ENCODE data around the gene TMEM234.

The TMEM234 gene

GRCh38 chr1:32240140-32240951 is 18.2 kb upstream of the TMEM234 start:
- TF ChIP-seq POLR2AphosphoS5 (IDR thresholded peaks at IDR 0.05; ENCODE audit: low read depth, low read length), result no peak
- TF ChIP-seq SIN3A (IDR thresholded peaks at IDR 0.05; ENCODE audit: borderline replicate concordance, insufficient read depth, low read length), result no peak
- TF ChIP-seq FOXP2 (optimal IDR thresholded peaks at IDR 0.05; ENCODE audit: borderline replicate concordance, extremely low read depth, extremely low read length, insufficient read depth), result no peak
- TF ChIP-seq TAF1 (IDR thresholded peaks at IDR 0.05; ENCODE audit: borderline replicate concordance, insufficient read depth, low read length), result no peak
- TF ChIP-seq REST (IDR thresholded peaks at IDR 0.05; ENCODE audit: insufficient read depth in 1 of 2, low read depth in 2 of 2, low read length in 2 of 2), result no peak

- TF ChIP-seq POLR2AphosphoS5 (IDR thresholded peaks at IDR 0.05; ENCODE audit: low read depth, low read length) (no peak), TAF1 (IDR thresholded peaks at IDR 0.05; ENCODE audit: borderline replicate concordance, insufficient read depth, low read length) (no peak), REST (IDR thresholded peaks at IDR 0.05; ENCODE audit: insufficient read depth in 1 of 2, low read depth in 2 of 2, low read length in 2 of 2) (no peak), SIN3A (IDR thresholded peaks at IDR 0.05; ENCODE audit: borderline replicate concordance, insufficient read depth, low read length) (no peak), FOXP2 (optimal IDR thresholded peaks at IDR 0.05; ENCODE audit: borderline replicate concordance, extremely low read depth, extremely low read length, insufficient read depth) (no peak)
These were observed 17.6 kb upstream of the TMEM234 start for GRCh38 chr1:32239790-32240139.

DNA sequence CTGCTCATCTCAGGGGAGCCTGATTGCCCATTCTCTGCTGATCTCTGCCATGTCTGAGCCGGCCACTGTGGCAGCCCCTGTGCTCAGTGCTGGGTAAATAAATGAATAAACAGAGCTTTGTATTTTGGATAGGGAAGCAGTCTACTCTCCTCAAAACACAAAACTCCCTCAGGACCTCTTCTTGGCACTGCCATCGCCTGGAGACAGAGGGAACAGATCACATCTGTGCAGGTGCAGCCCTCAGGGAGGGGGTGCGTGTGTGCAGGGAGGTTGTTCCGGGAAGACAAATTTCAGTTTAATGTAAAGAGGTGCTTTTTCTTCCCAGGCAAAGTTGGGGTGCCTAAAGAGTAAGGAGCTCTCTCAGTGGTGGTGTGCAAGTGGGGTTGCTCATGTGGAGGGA is 17.2 kb upstream of the TMEM234 start:
- TF ChIP-seq TAF1 (IDR thresholded peaks at IDR 0.05; ENCODE audit: borderline replicate concordance, insufficient read depth, low read length), result no peak
- TF ChIP-seq FOXP2 (optimal IDR thresholded peaks at IDR 0.05; ENCODE audit: borderline replicate concordance, extremely low read depth, extremely low read length, insufficient read depth), result no peak
- TF ChIP-seq REST (IDR thresholded peaks at IDR 0.05; ENCODE audit: insufficient read depth in 1 of 2, low read depth in 2 of 2, low read length in 2 of 2), result no peak
- TF ChIP-seq SIN3A (IDR thresholded peaks at IDR 0.05; ENCODE audit: borderline replicate concordance, insufficient read depth, low read length), result no peak
- TF ChIP-seq POLR2AphosphoS5 (IDR thresholded peaks at IDR 0.05; ENCODE audit: low read depth, low read length), result no peak

GRCh38 chr1:32234792-32235191 is 12.6 kb upstream of the TMEM234 start:
- TF ChIP-seq POLR2AphosphoS5 (IDR thresholded peaks at IDR 0.05; ENCODE audit: low read depth, low read length), result no peak
- no peak for TF ChIP-seq REST (IDR thresholded peaks at IDR 0.05; ENCODE audit: insufficient read depth in 1 of 2, low read depth in 2 of 2, low read length in 2 of 2)
- TF ChIP-seq FOXP2 (optimal IDR thresholded peaks at IDR 0.05; ENCODE audit: borderline replicate concordance, extremely low read depth, extremely low read length, insufficient read depth), result no peak
- TF ChIP-seq SIN3A (IDR thresholded peaks at IDR 0.05; ENCODE audit: borderline replicate concordance, insufficient read depth, low read length), result no peak
- TF ChIP-seq TAF1 (IDR thresholded peaks at IDR 0.05; ENCODE audit: borderline replicate concordance, insufficient read depth, low read length), result no peak
